A549 (cell line): ENCODE results near the gene SRMS. TPM values are rescaled to one million over a fixed set of nuclear protein-coding genes. Genes with fewer than 3 reads are reported as not detected.

Experiments
- ATAC-seq, 2 experiments: fragments of 200-7000 bp in 1 of 2; fragments of >200 bp in 1 of 2; cut with Nextera tagmentation in 1 of 2; cut with Tn5 transposase in 1 of 2; 3 replicates each; pipeline versions ENCODE4 v1.8.0 to v1.9.1; 2018 to 2020; ENCODE audit warnings: mild to moderate bottlenecking in 1 of 2, moderate library complexity in 1 of 2
- CTCF ChIA-PET: fragments of 300-600 bp; sonication (Branson Sonifier 250); formaldehyde crosslinking; extraction: SDS; loops from one replicate; lab custom pipeline; 2021; ENCODE audit warnings: antibody characterized with exemption, inconsistent platforms; lab: Yijun Ruan, JAX
- POLR2A ChIA-PET: fragments of 350-600 bp; formaldehyde crosslinking; extraction: SDS; loops from one replicate; lab custom pipeline; 2021; ENCODE audit warnings: antibody characterized with exemption, inconsistent platforms; lab: Yijun Ruan, JAX
- DNase-seq, 2 experiments: peaks; one replicate each; pipeline versions ENCODE4 v3.0.0 to v3.0.0-alpha.2; 2011 to 2016; ENCODE audit warnings: low read depth in 1 of 2, low spot score in 1 of 2
- FAIRE-seq: peaks from 2 replicates; lab custom pipeline; 2011; peaks lifted over from hg19 to GRCh38; lab: Jason Lieb, UNC
- H3K27ac ChIP-seq, 2 experiments: fragments of >200 bp; sonication (Bioruptor Twin); formaldehyde crosslinking; 3 replicates each; pipeline ENCODE4 v1.5.1; 2016 to 2017
- H3K4me1 ChIP-seq: fragments of >200 bp; sonication (Bioruptor Twin); formaldehyde crosslinking; 3 replicates; pipeline ENCODE4 v1.6.1; 2016
- H3K4me2 ChIP-seq: fragments of >200 bp; sonication (Bioruptor Twin); formaldehyde crosslinking; 3 replicates; pipeline ENCODE4 v1.6.1; 2016
- H3K4me3 ChIP-seq: fragments of >200 bp; sonication (Bioruptor Twin); formaldehyde crosslinking; 3 replicates; pipeline ENCODE4 v1.5.1; 2016
- H3K9me3 ChIP-seq: fragments of >200 bp; sonication (Bioruptor Twin); formaldehyde crosslinking; 3 replicates; pipeline ENCODE4 v1.6.1; 2016
- CTCF ChIP-seq: fragments of >200 bp; sonication (Bioruptor Twin); formaldehyde crosslinking; IDR thresholded peaks from 3 replicates; pipeline ENCODE4 v1.5.1; 2016
- E2F6 ChIP-seq: IDR thresholded peaks from 2 replicates; pipeline ENCODE4 v1.6.1; 2012; ENCODE audit warnings: low read depth, borderline replicate concordance
- EHF ChIP-seq: fragments of 250-450 bp; sonication (Bioruptor Pico); IDR thresholded peaks from 2 replicates; pipeline ENCODE4 v1.5.0; 2020; ENCODE audit warnings: mild to moderate bottlenecking
- EP300 ChIP-seq, 2 experiments: fragments of >200 bp; sonication (Bioruptor Twin); formaldehyde crosslinking; IDR thresholded peaks; 2 replicates in 1 of 2; 3 replicates in 1 of 2; pipeline ENCODE4 v1.6.1; 2016 to 2017
- FOSB ChIP-seq: fragments of 250-450 bp; sonication (Bioruptor Pico); IDR thresholded peaks from 2 replicates; pipeline ENCODE4 v1.5.0; 2020; ENCODE audit warnings: mild to moderate bottlenecking, moderate library complexity
- HDAC2 ChIP-seq: fragments of 200-600 bp; sonication (generic); IDR thresholded peaks from 2 replicates; pipeline ENCODE4 v1.6.1; 2016
- JUN ChIP-seq, 2 experiments: fragments of >200 bp; sonication (Bioruptor Twin); formaldehyde crosslinking; IDR thresholded peaks; 2 replicates in 1 of 2; 3 replicates in 1 of 2; pipeline ENCODE4 v1.6.1; 2016 to 2017
- MAZ ChIP-seq: fragments of 150-350 bp; IDR thresholded peaks from 2 replicates; pipeline ENCODE4 v1.6.1; 2014; ENCODE audit warnings: antibody characterized with exemption, low read depth, low read length, borderline replicate concordance
- PBX3 ChIP-seq: IDR thresholded peaks from 2 replicates; pipeline ENCODE4 v1.6.1; 2012
- PHF8 ChIP-seq: fragments of 200-600 bp; sonication (generic); IDR thresholded peaks from 2 replicates; pipeline ENCODE4 v1.6.1; 2016; ENCODE audit warnings: low read depth, mild to moderate bottlenecking, antibody characterized with exemption, moderate library complexity, borderline replicate concordance
- REST ChIP-seq: fragments of 200-600 bp; sonication (generic); IDR thresholded peaks from 2 replicates; pipeline ENCODE4 v1.6.1; 2016; ENCODE audit warnings: antibody characterized with exemption, mild to moderate bottlenecking, moderate library complexity
- SMC3 ChIP-seq: fragments of >200 bp; sonication (Bioruptor Twin); formaldehyde crosslinking; IDR thresholded peaks from 3 replicates; pipeline ENCODE4 v1.6.1; 2018; ENCODE audit warnings: inconsistent platforms
- ZNF302 ChIP-seq: fragments of 250-450 bp; sonication (Bioruptor Pico); IDR thresholded peaks from 2 replicates; pipeline ENCODE4 v1.9.0; 2021; ENCODE audit warnings: inconsistent platforms, mild to moderate bottlenecking, moderate library complexity
- ZSCAN20 ChIP-seq: fragments of 250-450 bp; sonication (Bioruptor Pico); IDR thresholded peaks from 2 replicates; pipeline ENCODE4 v1.8.0; 2022; ENCODE audit warnings: mild to moderate bottlenecking, moderate library complexity
- WGBS: methylation state at CpG from one replicate; pipeline ENCODE4 v1.1.6; 2017; ENCODE audit errors: missing lambda C conversion rate; 5-methylcytosine and 5-hydroxymethylcytosine counted together
- polyA plus RNA-seq, 4 experiments: library from polyadenylated mRNA; depleted of rRNA in 3 of 4; stranded (reverse); fragments of >200 nt; fragmentation: RNase III in 1 of 4; extraction: RNeasy Plus Mini Kit Qiagen cat#74134 plus additional on column Dnase treatment in 1 of 4; gene quantifications; 2 replicates in 3 of 4; 3 replicates in 1 of 4; pipeline ENCODE4 v1.2.3, GENCODE V29; 2011 to 2017
- TF ChIP-seq, protein P1 (sequence below): IDR thresholded peaks from 2 replicates; pipeline ENCODE4 v1.6.1; 2012

Gene SRMS
- polyA plus RNA-seq, 2 of the 4 experiments (the other 2 are of a cell fraction): not detected

DNA sequence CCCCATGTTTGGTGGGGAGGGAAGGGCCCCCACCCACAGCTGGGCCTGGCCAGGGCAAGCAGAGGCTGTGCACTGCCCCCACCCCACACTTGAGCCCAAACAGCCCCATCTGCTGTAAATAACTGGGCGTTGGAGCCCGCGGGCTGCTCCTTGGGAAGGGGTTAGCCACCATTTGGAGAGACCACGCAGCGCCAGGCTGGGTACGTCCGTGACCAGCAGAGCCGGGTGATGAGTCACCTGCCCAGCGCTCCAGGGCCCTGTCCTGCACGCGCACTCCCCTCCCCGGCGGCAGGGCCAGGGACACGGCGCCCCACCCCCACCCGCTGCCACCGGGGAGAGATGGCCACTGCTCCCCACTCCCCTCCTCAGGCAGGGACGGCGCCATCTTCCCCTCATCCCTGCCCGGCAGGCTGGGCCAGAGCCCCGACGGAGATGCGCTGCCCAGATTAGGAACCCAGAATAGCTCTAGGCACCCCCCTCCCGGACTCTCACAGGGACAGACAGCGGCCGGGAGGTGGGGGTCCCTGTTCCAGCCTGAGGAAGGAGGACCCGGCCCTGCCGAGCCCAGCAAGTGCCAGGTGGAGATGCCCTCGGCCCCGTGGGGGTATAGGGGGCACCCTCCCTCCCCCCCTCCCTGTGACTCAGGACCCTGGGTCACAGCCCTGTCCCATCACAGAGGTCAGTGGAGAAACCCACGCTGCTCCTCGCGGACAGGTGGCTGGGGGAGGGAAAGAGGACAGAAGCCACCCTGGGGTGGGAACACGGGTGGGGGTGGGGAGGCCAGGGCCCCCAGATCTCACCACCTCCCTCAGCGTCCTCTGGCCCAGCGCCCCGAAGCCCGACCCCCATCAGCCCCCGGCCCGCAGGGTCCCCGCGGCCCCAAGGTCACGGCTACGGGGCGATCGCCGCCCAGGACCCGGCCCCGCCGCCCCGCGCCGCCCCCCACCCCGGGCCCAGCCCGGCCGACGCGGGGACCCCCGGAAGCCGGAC, 49.3 kb downstream of the SRMS start (continued):
- TF ChIP-seq E2F6 (no peak), FOSB (no peak)

DNA sequence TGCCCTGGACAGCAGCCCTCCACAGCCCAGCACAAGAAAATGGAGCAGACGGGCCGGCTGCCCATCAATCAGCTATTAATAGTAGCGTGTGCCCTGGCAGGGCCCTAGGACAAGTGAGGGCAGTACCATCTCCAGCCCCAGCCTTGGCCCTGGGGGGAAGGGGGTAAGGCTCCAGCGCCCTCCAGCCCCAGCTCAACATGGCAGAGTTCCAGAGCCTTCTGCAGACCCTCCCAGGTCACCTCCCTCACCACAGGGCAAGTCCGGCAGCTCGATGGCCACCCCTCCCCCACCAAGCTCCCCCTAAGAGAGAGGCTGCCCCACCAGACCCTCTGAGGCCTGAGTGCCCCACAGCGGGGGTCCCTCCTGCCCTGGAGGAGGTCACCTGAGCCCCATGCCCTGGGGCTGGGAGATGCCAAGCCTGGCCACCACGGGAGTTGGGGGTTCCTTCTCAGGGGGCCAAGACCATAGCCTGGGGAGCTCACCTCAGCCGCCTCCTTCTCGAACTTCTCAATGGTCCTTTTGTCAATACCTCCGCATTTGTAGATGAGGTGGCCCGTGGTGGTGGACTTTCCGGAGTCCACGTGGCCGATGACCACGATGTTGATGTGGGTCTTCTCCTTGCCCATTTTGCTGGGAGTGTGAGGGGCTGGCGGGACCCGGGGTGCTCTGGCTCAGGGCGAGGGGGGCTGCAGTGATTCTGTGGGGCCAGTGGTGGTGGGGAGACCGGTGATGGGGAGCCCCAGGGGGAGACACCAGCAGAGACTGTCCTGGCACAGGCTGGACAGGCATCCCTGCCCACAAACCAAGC, 50.2 kb downstream of the SRMS start:
- peak overlapping the region; percentile 99; the same call in 2 of the 3 replicates for H3K4me3 ChIP-seq
- FAIRE-seq (no peak), DNase-seq (no peak), ATAC-seq (peak in 1 of 2 experiments; percentile 20; a peak in 3 of 6 replicates)
- H3K9me3 ChIP-seq: no peaks in the 10 kb centered on the region
- ChIA-PET POLR2A (interaction anchor here (1.0 to 2.1 kb wide), 3 partner anchors 23 to 26 kb away, joined by 3 to 21 read pairs (median 13); partner anchors contain the start of gene PPDPF), CTCF (interaction anchor here (0.6 to 3.6 kb wide), 29 partner anchors 8 to 483 kb away, joined by 3 to 75 read pairs (median 5); partner anchors contain the start of genes KCNQ2, PPDPF, PRPF6 and PTK6)
- TF ChIP-seq MAZ: no peak
- no peak for TF ChIP-seq ZNF302
- TF ChIP-seq HDAC2: no peak
- no peak for TF ChIP-seq SMC3
- TF ChIP-seq EHF: no peak
- no peak for TF ChIP-seq ZSCAN20
- peaks cover 27% of the 10 kb centered on the region for H3K4me1 ChIP-seq
- H3K4me2 ChIP-seq: peak overlapping the region; percentile 100
- peak overlapping the region; percentile 92 to 96; a peak in 5 of 6 replicates for H3K27ac ChIP-seq
- 74% methylated on average over 14 of the region's 20 CpGs for WGBS

DNA sequence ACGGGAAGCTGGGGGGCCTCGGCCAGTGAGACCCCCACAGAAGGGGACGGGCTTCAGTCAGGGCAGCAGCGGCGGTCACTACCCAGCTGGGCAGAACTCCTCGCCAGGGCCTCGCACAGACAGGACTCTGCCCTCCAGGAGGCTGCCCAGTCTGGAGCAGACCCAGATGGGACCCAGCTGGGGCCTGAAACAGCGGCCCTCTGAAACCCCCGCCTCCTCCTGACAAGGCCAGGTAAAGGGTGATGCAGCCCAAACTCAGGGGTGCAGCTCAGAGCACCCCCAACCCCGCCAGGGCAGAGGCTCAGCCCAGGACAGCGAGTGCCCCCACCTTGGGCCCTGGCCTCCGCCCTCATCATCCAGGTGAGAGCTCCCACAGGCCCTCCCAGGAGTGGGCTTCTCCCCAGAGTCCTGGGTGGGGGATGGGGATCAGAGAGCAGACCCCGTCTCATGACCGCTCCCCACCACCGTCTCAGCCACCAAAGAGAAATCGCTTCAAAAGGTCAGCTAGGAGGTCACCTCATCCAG, 50.9 kb downstream of the SRMS start:
- ChIA-PET CTCF (interaction anchor here (0.6 to 3.6 kb wide), 39 partner anchors 9 to 484 kb away, joined by 3 to 75 read pairs (median 5); partner anchors contain the start of genes KCNQ2, PPDPF, PRPF6 and PTK6), POLR2A (interaction anchor here (0.9 to 1.6 kb wide), 3 partner anchors 24 to 33 kb away, joined by 3 to 21 read pairs (median 3); partner anchors contain the start of gene PPDPF)
- no peaks in the 10 kb centered on the region for H3K9me3 ChIP-seq
- no peak overlapping the region for H3K4me3 ChIP-seq
- ATAC-seq (peak in 1 of 2 experiments; percentile 67; a peak in 3 of 6 replicates), DNase-seq (no peak), FAIRE-seq (no peak)
- WGBS: 48% methylated on average over 9 of the region's 16 CpGs
- peak overlapping the region; percentile 100 for H3K4me2 ChIP-seq
- TF ChIP-seq EP300 (IDR thresholded peaks at IDR 0.05): no peak
- no peak for TF ChIP-seq CTCF
- no peak for TF ChIP-seq JUN (IDR thresholded peaks at IDR 0.05)
- TF ChIP-seq, all 56 proteins: peak for 0
- Histone ChIP-seq H3K4me1 (peaks cover 27% of the 10 kb centered on the region), H3K27ac (peak overlapping the region in 1 of 2 experiments; percentile 55; a peak in 3 of 6 replicates)

GRCh38 chr20:63495741-63496595, 51.6 kb downstream of the SRMS start:
- Histone ChIP-seq H3K4me1 (peaks cover 27% of the 10 kb centered on the region), H3K27ac (peak overlapping the region in 1 of 2 experiments; percentile 55; a peak in 3 of 6 replicates), H3K9me3 (no peaks in the 10 kb centered on the region), H3K4me3 (no peak overlapping the region), H3K4me2 (peak overlapping the region; percentile 100)
- WGBS: 32% methylated on average over 27 of the region's 48 CpGs
- ATAC-seq: peak in 1 of 2 experiments; percentile 79; a peak in 3 of 6 replicates
- ChIA-PET CTCF (interaction anchor here (0.6 to 3.6 kb wide), 38 partner anchors 9 to 480 kb away, joined by 3 to 75 read pairs (median 5); partner anchors contain the start of genes KCNQ2, PPDPF and PTK6), POLR2A (interaction anchor here (0.9 to 1.6 kb wide), 3 partner anchors 25 to 34 kb away, joined by 3 to 21 read pairs (median 3); partner anchors contain the start of gene PPDPF)
- peak; percentile 58 to 73 for DNase-seq
- FAIRE-seq: no peak
- peak; percentile 36; the same call in 1 of the 2 replicates for TF ChIP-seq E2F6
- no peak for TF ChIP-seq PHF8
- no peak for TF ChIP-seq REST
- no peak for TF ChIP-seq PBX3
- TF ChIP-seq, protein P1, sequence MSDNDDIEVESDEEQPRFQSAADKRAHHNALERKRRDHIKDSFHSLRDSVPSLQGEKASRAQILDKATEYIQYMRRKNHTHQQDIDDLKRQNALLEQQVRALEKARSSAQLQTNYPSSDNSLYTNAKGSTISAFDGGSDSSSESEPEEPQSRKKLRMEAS: peak; percentile 50
